HG02623 (cell line): ENCODE data around the gene IKZF4.
"Not testable (repeated sequence)": the region's sequence is repeated elsewhere in the genome, so short reads cannot be mapped to it uniquely, and the experiment has no call there.

ENCODE experiments used
- ATAC-seq: cut with Tn5 transposase; IDR thresholded peaks from one replicate; pipeline ENCODE4 v1.9.1; 2021; ENCODE audit warnings: moderate library complexity; ENCODE audit not compliant: unreplicated experiment

IKZF4 gene

GRCh38 chr12:55997535-55997859 lies 23.3 kb upstream of the IKZF4 start:
- ATAC-seq: no peak

- ATAC-seq: not testable (repeated sequence)
These were observed 21.3 kb upstream of the IKZF4 start for GRCh38 chr12:55999522-55999921.

- ATAC-seq: not testable (repeated sequence)
These were observed 20.8 kb upstream of the IKZF4 start for GRCh38 chr12:55999999-56000540.

GRCh38 chr12:56001487-56002100 lies 19.2 kb upstream of the IKZF4 start:
- no peak for ATAC-seq

GRCh38 chr12:56003376-56003775 lies 17.5 kb upstream of the IKZF4 start:
- not testable (repeated sequence) for ATAC-seq

- ATAC-seq: no peak
These were observed 16.6 kb upstream of the IKZF4 start for GRCh38 chr12:56004211-56004610.

GRCh38 chr12:56007564-56008559 lies 13.0 kb upstream of the IKZF4 start:
- ATAC-seq: peak; percentile 34

- no peak for ATAC-seq
These were observed 10.7 kb upstream of the IKZF4 start for GRCh38 chr12:56010111-56010570.

GRCh38 chr12:56011509-56012090 lies 9.2 kb upstream of the IKZF4 start:
- ATAC-seq: no peak

- ATAC-seq: no peak
These were observed 7.4 kb upstream of the IKZF4 start for GRCh38 chr12:56013482-56013881.

- ATAC-seq: no peak
These were observed 6.6 kb upstream of the IKZF4 start for GRCh38 chr12:56014205-56014604.

- ATAC-seq: no peak
These were observed 3.7 kb upstream of the IKZF4 start for GRCh38 chr12:56017181-56017580.

- ATAC-seq: no peak
These were observed 2.5 kb upstream of the IKZF4 start for GRCh38 chr12:56018356-56018755.

GRCh38 chr12:56021889-56022497 lies 1.1 kb downstream of the IKZF4 start:
- no peak for ATAC-seq

GRCh38 chr12:56028511-56029165 lies 7.8 kb downstream of the IKZF4 start:
- no peak for ATAC-seq

GRCh38 chr12:56029166-56029519 lies 8.3 kb downstream of the IKZF4 start:
- ATAC-seq: no peak

- ATAC-seq: no peak
These were observed 8.9 kb downstream of the IKZF4 start for GRCh38 chr12:56029666-56030293.

GRCh38 chr12:56031987-56032386 lies 11.1 kb downstream of the IKZF4 start:
- no peak for ATAC-seq

- no peak for ATAC-seq
These were observed 13.9 kb downstream of the IKZF4 start for GRCh38 chr12:56034586-56035332.
